Transverse colon (tissue), 4 donors: ENCODE data around the gene EZH1. TPM values are rescaled to one million over a fixed set of nuclear protein-coding genes. Genes with fewer than 3 reads are reported as not detected.

Experiments used
- DNase-seq: peaks from one replicate; pipeline ENCODE4 v3.0.0-alpha.2; 2019
- H3K27ac ChIP-seq, 4 donors: fragments of 200-600 bp; sonication (generic); 2 replicates each; pipeline ENCODE4 v1.5.1; 2016 to 2018; ENCODE audit warnings: inconsistent platforms in 4 of 4
- H3K27me3 ChIP-seq: fragments of 200-600 bp; sonication (generic); 2 replicates; pipeline ENCODE4 v1.5.1; 2017; ENCODE audit warnings: inconsistent platforms
- H3K36me3 ChIP-seq, 4 donors: fragments of 200-600 bp; sonication (generic); 2 replicates each; pipeline ENCODE4 v1.5.1; 2017 to 2019; ENCODE audit warnings: inconsistent platforms in 4 of 4
- H3K4me1 ChIP-seq, 4 donors: fragments of 200-600 bp; sonication (generic); 2 replicates each; pipeline ENCODE4 v1.5.1; 2017 to 2020; ENCODE audit warnings: inconsistent platforms in 4 of 4
- H3K4me3 ChIP-seq, 4 donors: fragments of 200-600 bp; sonication (generic); 1 replicate in 1 of 4; 2 replicates in 3 of 4; pipeline versions ENCODE4 v1.5.1 to v1.6.1; 2017 to 2019; ENCODE audit warnings: inconsistent platforms in 4 of 4
- H3K9me3 ChIP-seq, 2 donors: fragments of 200-600 bp; sonication (generic); 2 replicates each; pipeline ENCODE4 v1.5.1; 2017 to 2019; ENCODE audit warnings: inconsistent platforms in 2 of 2
- EP300 ChIP-seq: sonication (generic); formaldehyde crosslinking; IDR thresholded peaks from one replicate; pipeline ENCODE4 v1.6.1; 2017; ENCODE audit warnings: antibody characterized with exemption, low read depth
- POLR2A ChIP-seq: fragments of 450-650 bp; IDR thresholded peaks from one replicate; pipeline ENCODE4 v1.6.1; 2016; ENCODE audit warnings: antibody characterized with exemption, mild to moderate bottlenecking, moderate library complexity
- POLR2AphosphoS5 ChIP-seq, 3 donors: sonication (generic); formaldehyde crosslinking; IDR thresholded peaks; one replicate each; pipeline ENCODE4 v1.6.1; 2016; ENCODE audit warnings: antibody characterized with exemption in 3 of 3
- WGBS, 2 donors: methylation state at CpG; one replicate each; pipeline ENCODE4 v1.1.5; 2018; ENCODE audit warnings: low coverage in 1 of 2; 5-methylcytosine and 5-hydroxymethylcytosine counted together
- in situ Hi-C, 4 donors: fragments of 200-750 bp; cut with MboI; loops; one replicate each; pipeline versions ENCODE4 v1.15.0 to v1.15.1; 2017; ENCODE audit warnings: low sequenced_read_pairs in 3 of 4, low pct_ligation_motif_present in 1 of 4, low pct_unique_long_range_greater_than_20kb in 1 of 4
- intact Hi-C: fragments of 100-400 bp; cut with DNase I; formaldehyde crosslinking; loops from one replicate; pipeline ENCODE4 v1.15.1; 2023; ENCODE audit warnings: low total_unique reads
- total RNA-seq, 4 donors: library from RNA; depleted of rRNA; stranded (reverse); fragments of >200 nt; gene quantifications; one replicate each; pipeline ENCODE4 v1.1.0, GENCODE V29; 2016
- TF ChIP-seq, protein P1 (sequence below), 5 experiments: fragments of 200-600 bp in 3 of 5; fragments of 450-650 bp in 2 of 5; sonication (generic) in 3 of 5; IDR thresholded peaks; 1 replicate in 2 of 5; 2 replicates in 3 of 5; pipeline ENCODE4 v1.5.1; 2016 to 2017; ENCODE audit warnings: antibody characterized with exemption in 5 of 5, inconsistent platforms in 3 of 5, mild to moderate bottlenecking in 2 of 5, moderate library complexity in 1 of 5

EZH1 gene
- total RNA-seq, 4 donors from 2014 or later: 30.4 to 159 (median 43.4) TPM

DNA sequence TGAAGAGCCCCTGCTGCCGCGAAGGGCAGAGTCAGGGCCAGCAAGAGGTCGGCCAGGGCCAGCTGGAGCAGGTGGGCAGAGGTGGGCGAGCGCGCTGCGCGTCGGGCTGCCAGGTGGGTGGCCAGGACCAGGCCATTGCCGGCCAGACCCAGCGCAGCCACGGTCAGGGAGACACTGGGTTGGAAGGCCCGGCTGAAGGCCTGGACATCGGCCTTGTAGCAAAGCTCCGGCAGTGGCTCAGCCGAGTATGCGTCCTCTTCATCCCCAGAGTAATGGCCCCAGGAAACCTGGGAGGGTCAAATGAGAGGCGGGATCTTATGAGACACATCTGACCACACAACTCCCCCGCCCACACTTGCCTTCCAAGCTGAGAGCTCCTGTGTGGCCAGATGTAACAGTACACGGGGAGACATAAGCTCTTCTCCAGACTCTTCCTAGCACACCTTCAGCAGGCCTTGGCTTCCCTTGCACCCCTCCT is 64.5 kb downstream of the EZH1 start:
- no peaks in the 10 kb centered on the region for H3K36me3 ChIP-seq
- H3K27me3 ChIP-seq: peaks cover 40% of the 10 kb centered on the region
- peak; percentile 34 for DNase-seq
- in situ Hi-C loops: loop anchor here (10.0 to 25.0 kb wide), 2 partner anchors 76 to 93 kb away; partner anchors contain the start of genes PSMC3IP (in 3 of the 4), RETREG3 (in 1 of the 4) and TUBG1 (in 1 of the 4)
- H3K4me3 ChIP-seq: peak overlapping the region in 3 of 4 donors; percentile 57 to 91 (median 62)
- H3K27ac ChIP-seq: peak overlapping the region; percentile 92 to 98 (median 96)
- no peaks in the 10 kb centered on the region for H3K9me3 ChIP-seq
- WGBS, 2 donors: 60 to 70% methylated on average over 3 to 6 of the region's 20 CpGs
- peaks cover 33 to 87% (median 70%) of the 10 kb centered on the region in 4 donors for H3K4me1 ChIP-seq
- intact Hi-C loops: loop anchor here (10.0 kb wide), 1 partner anchor 76 kb away; the partner anchor contains the start of genes RETREG3 and TUBG1
- TF ChIP-seq, protein P1, sequence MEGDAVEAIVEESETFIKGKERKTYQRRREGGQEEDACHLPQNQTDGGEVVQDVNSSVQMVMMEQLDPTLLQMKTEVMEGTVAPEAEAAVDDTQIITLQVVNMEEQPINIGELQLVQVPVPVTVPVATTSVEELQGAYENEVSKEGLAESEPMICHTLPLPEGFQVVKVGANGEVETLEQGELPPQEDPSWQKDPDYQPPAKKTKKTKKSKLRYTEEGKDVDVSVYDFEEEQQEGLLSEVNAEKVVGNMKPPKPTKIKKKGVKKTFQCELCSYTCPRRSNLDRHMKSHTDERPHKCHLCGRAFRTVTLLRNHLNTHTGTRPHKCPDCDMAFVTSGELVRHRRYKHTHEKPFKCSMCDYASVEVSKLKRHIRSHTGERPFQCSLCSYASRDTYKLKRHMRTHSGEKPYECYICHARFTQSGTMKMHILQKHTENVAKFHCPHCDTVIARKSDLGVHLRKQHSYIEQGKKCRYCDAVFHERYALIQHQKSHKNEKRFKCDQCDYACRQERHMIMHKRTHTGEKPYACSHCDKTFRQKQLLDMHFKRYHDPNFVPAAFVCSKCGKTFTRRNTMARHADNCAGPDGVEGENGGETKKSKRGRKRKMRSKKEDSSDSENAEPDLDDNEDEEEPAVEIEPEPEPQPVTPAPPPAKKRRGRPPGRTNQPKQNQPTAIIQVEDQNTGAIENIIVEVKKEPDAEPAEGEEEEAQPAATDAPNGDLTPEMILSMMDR (IDR thresholded peaks at IDR 0.05): no peak
- TF ChIP-seq POLR2AphosphoS5 (IDR thresholded peaks at IDR 0.05): no peak
- TF ChIP-seq POLR2A: no peak
- no peak for TF ChIP-seq EP300

DNA sequence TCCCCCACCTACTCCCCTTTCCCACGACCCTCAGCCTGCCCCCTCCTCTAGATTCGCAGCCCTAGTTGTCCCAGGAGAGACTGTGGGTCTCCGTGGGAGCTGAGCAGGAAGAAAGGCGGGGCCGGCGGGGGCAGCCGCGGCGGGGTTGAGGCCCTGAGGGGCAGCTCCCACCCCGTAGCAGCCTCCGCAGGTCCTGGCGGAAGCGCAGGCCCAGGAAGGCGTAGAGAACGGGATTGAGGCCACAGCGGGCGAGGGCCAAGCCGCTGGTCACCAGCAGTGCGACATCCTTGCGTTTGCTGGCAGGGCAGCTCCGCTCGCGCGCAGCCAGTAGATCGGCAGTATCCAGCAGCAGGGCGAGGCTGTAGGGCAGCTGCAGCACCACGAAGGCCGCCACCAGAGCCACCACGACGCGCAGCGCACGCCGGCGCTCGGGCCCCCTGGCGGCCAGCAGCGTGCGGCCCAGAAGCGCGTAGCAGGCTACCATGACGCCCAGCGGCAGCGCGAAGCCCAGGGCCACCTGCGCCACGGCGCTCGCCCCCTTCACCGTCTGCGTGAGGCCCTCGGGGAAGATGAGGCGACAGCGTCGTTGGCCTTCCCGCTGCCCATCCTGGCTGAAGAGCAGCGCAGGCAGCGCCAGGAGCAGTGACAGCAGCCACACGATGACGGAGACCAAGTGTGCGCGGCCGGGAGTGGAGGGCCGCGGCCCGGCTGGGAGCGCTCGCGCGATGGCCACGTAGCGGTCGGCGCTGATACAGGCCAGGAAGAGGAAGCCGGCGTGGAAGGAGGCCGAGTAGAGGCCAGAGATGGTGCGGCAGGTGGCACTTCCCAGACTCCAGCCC is 65.1 kb downstream of the EZH1 start:
- peaks cover 33% of the 10 kb centered on the region for H3K27me3 ChIP-seq
- WGBS, 2 donors: 0 to 23% methylated on average over 2 to 42 of the region's 78 CpGs
- no peaks in the 10 kb centered on the region for H3K36me3 ChIP-seq
- DNase-seq: peak; percentile 85
- intact Hi-C loops: loop anchor here (10.0 kb wide), 1 partner anchor 75 kb away; the partner anchor contains the start of genes RETREG3 and TUBG1
- H3K9me3 ChIP-seq: no peaks in the 10 kb centered on the region
- peak overlapping the region; percentile 92 to 98 (median 96) for H3K27ac ChIP-seq
- TF ChIP-seq EP300 (no peak), POLR2AphosphoS5 (IDR thresholded peaks at IDR 0.05) (peak in 2 of 3 donors; percentile 55 to 74), POLR2A (peak; percentile 43)
- TF ChIP-seq, protein P1 (IDR thresholded peaks at IDR 0.05): peak; percentile 81 to 98 (median 93)
- H3K4me3 ChIP-seq: peak overlapping the region; percentile 7 to 91 (median 60)
- H3K4me1 ChIP-seq: peaks cover 34 to 90% (median 74%) of the 10 kb centered on the region in 4 donors
- in situ Hi-C loops: loop anchor here (10.0 to 25.0 kb wide), 2 partner anchors 75 to 92 kb away; partner anchors contain the start of genes PSMC3IP (in 3 of the 4), RETREG3 (in 1 of the 4) and TUBG1 (in 1 of the 4)

DNA sequence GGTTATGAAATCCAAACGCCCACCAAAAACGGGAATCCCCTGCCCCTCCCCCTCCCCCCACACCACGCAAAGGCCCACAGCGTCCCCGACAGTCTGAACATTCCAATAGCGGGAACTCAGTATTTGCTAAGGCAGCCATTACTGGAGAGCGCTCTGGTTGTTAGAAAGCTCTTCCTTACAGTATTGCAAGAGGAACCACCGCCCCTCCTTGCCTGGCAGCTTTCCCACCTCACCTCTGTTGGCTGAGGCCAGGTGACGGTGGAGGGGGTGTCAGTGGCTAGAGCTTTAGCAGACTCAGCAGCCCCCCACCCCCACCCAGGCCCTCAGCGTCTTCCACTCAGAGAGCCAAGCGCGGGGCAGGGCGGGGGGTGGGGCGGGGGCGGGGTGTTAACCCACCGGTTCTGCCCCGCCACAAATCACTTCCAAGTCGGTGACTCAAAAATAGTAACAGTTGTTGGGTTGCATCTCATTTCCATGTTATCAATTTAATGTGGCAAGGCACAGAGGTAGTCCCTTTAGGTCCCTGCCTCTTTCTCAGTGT is 65.8 kb downstream of the EZH1 start:
- in situ Hi-C loops (loop anchor here in 3 of 4 donors (25.0 kb wide), 1 partner anchor 92 kb away; the partner anchor contains the start of gene PSMC3IP (in 3 of the 3)), intact Hi-C loops (no loop called here)
- no peaks in the 10 kb centered on the region for H3K9me3 ChIP-seq
- no peak for TF ChIP-seq POLR2A
- TF ChIP-seq, protein P1 (IDR thresholded peaks at IDR 0.05): no peak
- TF ChIP-seq POLR2AphosphoS5 (IDR thresholded peaks at IDR 0.05): no peak
- no peak for TF ChIP-seq EP300
- H3K27ac ChIP-seq: peak overlapping the region; percentile 92 to 98 (median 96)
- peak; percentile 76 for DNase-seq
- 3 to 5% methylated on average over 4 to 17 of the region's 18 CpGs for WGBS, 2 donors
- peaks cover 26% of the 10 kb centered on the region for H3K27me3 ChIP-seq
- no peaks in the 10 kb centered on the region for H3K36me3 ChIP-seq
- H3K4me3 ChIP-seq: peak overlapping the region in 3 of 4 donors; percentile 57 to 91 (median 62)
- H3K4me1 ChIP-seq: peaks cover 39 to 90% (median 75%) of the 10 kb centered on the region in 4 donors
